ENCODE measurements around the gene CDK2.
"Not testable (repeated sequence)": the region's sequence is repeated elsewhere in the genome, so short reads cannot be mapped to it uniquely, and the experiment has no call there.

Gene CDK2

DNA sequence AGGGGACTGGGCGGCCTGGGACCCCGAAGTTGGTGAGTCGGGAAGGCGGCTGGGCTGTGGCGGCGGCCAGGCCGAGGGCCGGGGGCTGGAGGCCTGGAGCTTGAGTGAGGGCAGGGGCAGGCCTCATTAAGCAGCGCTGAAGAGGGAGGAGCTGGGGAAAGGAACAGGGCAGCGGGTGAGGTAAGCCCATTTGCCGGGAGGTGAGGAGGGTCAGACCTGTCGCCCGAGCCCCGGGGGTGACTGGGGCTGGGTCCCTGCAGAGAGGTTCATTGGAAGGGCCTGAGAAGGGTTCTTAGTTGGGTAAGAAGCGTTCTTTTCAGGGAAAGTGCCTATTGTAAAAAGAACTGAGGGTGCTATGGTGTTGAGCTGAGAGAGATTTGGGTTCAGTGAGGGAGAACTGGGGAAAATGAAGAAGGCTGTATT lies 7.7 kb downstream of the CDK2 start:
- ATAC-seq (ENCODE audit: insufficient read depth, low read depth) (peak; percentile 17), DNase-seq (peak; percentile 52)
- H3K4me3 ChIP-seq (ENCODE audit: low read depth in 1 of 2, low read length in 2 of 2) = peak overlapping the region; percentile 86 to 93
- TF ChIP-seq CTCF (IDR thresholded peaks at IDR 0.05; ENCODE audit: borderline replicate concordance, extremely low read depth, low read length, poor library complexity, severe bottlenecking) (no peak), EZH2 (IDR thresholded peaks at IDR 0.05; ENCODE audit: borderline replicate concordance, low read depth, low read length, severe bottlenecking) (no peak)
- peak overlapping the region; percentile 78 for H3K27ac ChIP-seq (ENCODE audit: low read length)
- 0 out of 2 replicates have a peak, but pooled peaks cover 2% of the 10 kb centered on the region for H4K20me1 ChIP-seq (ENCODE audit: insufficient read depth, low read length)
- H2AFZ ChIP-seq (ENCODE audit: low read depth, low read length) = peak overlapping the region; percentile 78
- peaks cover 61% of the 10 kb centered on the region for H3K79me2 ChIP-seq (ENCODE audit: insufficient read depth, low read length)
- H3K27me3 ChIP-seq (ENCODE audit: insufficient read depth, low read length, poor library complexity) = no peaks in the 10 kb centered on the region
- H3K36me3 ChIP-seq (ENCODE audit: insufficient read depth, low read length) = peaks cover 46% of the 10 kb centered on the region
- H3K4me1 ChIP-seq (ENCODE audit: insufficient read depth, low read length) = peaks cover 57% of the 10 kb centered on the region
- peak overlapping the region; percentile 72 for H3K4me2 ChIP-seq (ENCODE audit: insufficient read depth, low read length)
- no peaks in the 10 kb centered on the region for H3K9me3 ChIP-seq (ENCODE audit: insufficient read depth, low read length, severe bottlenecking)
- H3K9ac ChIP-seq (ENCODE audit: low read depth, low read length) = peak overlapping the region; percentile 89

DNA sequence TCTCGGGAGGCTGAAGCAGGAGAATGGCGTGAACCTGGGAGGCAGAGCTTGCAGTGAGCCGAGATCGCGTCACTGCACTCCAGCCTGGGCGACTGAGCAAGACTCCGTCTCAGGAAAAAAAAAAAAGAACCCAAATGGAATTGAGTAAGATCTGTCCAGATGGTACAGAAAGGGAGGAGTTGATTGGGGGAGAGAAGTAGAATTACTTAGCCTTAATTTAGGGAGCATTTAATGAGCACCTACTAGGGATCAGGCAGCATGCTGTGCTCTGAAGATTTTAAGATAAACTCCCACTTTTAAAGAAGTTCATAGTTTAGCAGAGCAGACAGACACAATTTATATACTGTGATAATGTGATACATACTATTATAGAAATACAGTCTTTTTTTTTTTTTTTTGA lies 11.8 kb downstream of the CDK2 start:
- Histone ChIP-seq H2AFZ (ENCODE audit: low read depth, low read length) (no peak overlapping the region), H3K27ac (ENCODE audit: low read length) (no peak overlapping the region), H3K36me3 (ENCODE audit: insufficient read depth, low read length) (peaks cover 36% of the 10 kb centered on the region), H3K27me3 (ENCODE audit: insufficient read depth, low read length, poor library complexity) (no peaks in the 10 kb centered on the region), H4K20me1 (ENCODE audit: insufficient read depth, low read length) (0 out of 2 replicates have a peak, but pooled peaks cover 2% of the 10 kb centered on the region), H3K4me2 (ENCODE audit: insufficient read depth, low read length) (no peak overlapping the region), H3K4me1 (ENCODE audit: insufficient read depth, low read length) (peaks cover 22% of the 10 kb centered on the region), H3K9ac (ENCODE audit: low read depth, low read length) (no peak overlapping the region), H3K4me3 (ENCODE audit: low read depth in 1 of 2, low read length in 2 of 2) (no peak overlapping the region), H3K79me2 (ENCODE audit: insufficient read depth, low read length) (peaks cover 56% of the 10 kb centered on the region), H3K9me3 (ENCODE audit: insufficient read depth, low read length, severe bottlenecking) (no peaks in the 10 kb centered on the region)
- DNase-seq (no peak), ATAC-seq (ENCODE audit: insufficient read depth, low read depth) (no peak)
- no peak for TF ChIP-seq EZH2 (IDR thresholded peaks at IDR 0.05; ENCODE audit: borderline replicate concordance, low read depth, low read length, severe bottlenecking)
- TF ChIP-seq CTCF (IDR thresholded peaks at IDR 0.05; ENCODE audit: borderline replicate concordance, extremely low read depth, low read length, poor library complexity, severe bottlenecking) = no peak

DNA sequence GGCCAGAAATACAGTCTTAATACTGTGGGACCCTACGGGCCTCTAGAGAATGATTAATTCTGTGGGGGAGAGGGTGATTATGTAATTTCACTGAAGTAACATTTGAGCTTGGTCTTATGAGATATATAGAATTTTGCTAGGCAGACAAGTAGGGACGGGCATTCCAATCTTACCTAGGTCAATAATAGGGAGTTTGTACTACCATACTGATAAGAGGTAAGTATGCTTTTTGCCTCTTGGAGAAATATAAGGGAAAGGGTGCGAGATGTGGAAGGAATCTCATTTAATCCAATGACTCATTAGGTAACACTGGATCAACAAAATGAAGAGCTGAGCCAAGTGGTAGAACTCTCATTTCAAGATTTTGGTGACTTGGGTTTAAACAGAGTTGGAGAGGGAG lies 12.4 kb downstream of the CDK2 start:
- no peaks in the 10 kb centered on the region for H3K27me3 ChIP-seq (ENCODE audit: insufficient read depth, low read length, poor library complexity)

GRCh38 chr12:55981882-55982281 lies 15.3 kb downstream of the CDK2 start:
- DNase-seq = not testable (repeated sequence)

More for the DNA sequence above, 12.4 kb downstream of the CDK2 start:
- no peak overlapping the region for H3K4me2 ChIP-seq (ENCODE audit: insufficient read depth, low read length)
- no peak for TF ChIP-seq CTCF (IDR thresholded peaks at IDR 0.05; ENCODE audit: borderline replicate concordance, extremely low read depth, low read length, poor library complexity, severe bottlenecking)
- 0 out of 2 replicates have a peak, but pooled peaks cover 2% of the 10 kb centered on the region for H4K20me1 ChIP-seq (ENCODE audit: insufficient read depth, low read length)
- DNase-seq (no peak), ATAC-seq (ENCODE audit: insufficient read depth, low read depth) (no peak)
- H3K4me1 ChIP-seq (ENCODE audit: insufficient read depth, low read length) = peaks cover 22% of the 10 kb centered on the region
- no peak overlapping the region for H2AFZ ChIP-seq (ENCODE audit: low read depth, low read length)
- H3K36me3 ChIP-seq (ENCODE audit: insufficient read depth, low read length) = peaks cover 40% of the 10 kb centered on the region
- H3K79me2 ChIP-seq (ENCODE audit: insufficient read depth, low read length) = peaks cover 54% of the 10 kb centered on the region
- H3K27ac ChIP-seq (ENCODE audit: low read length) = no peak overlapping the region
- no peak overlapping the region for H3K4me3 ChIP-seq (ENCODE audit: low read depth in 1 of 2, low read length in 2 of 2)
- H3K9ac ChIP-seq (ENCODE audit: low read depth, low read length) = no peak overlapping the region
- no peaks in the 10 kb centered on the region for H3K9me3 ChIP-seq (ENCODE audit: insufficient read depth, low read length, severe bottlenecking)

More at GRCh38 chr12:55981882-55982281, 15.3 kb downstream of the CDK2 start:
- H3K27me3 ChIP-seq (ENCODE audit: insufficient read depth, low read length, poor library complexity); H2AFZ ChIP-seq (ENCODE audit: low read depth, low read length); H3K9me3 ChIP-seq (ENCODE audit: insufficient read depth, low read length, severe bottlenecking); H3K4me2 ChIP-seq (ENCODE audit: insufficient read depth, low read length); H3K27ac ChIP-seq (ENCODE audit: low read length); H3K4me3 ChIP-seq (ENCODE audit: low read depth in 1 of 2, low read length in 2 of 2); H3K4me1 ChIP-seq (ENCODE audit: insufficient read depth, low read length); H3K9ac ChIP-seq (ENCODE audit: low read depth, low read length); ATAC-seq (ENCODE audit: insufficient read depth, low read depth); H4K20me1 ChIP-seq (ENCODE audit: insufficient read depth, low read length): not testable (repeated sequence)
- peaks cover 28% of the 10 kb centered on the region for H3K79me2 ChIP-seq (ENCODE audit: insufficient read depth, low read length)
- peaks cover 45% of the 10 kb centered on the region for H3K36me3 ChIP-seq (ENCODE audit: insufficient read depth, low read length)

Data from DND-41 (cell line).